HG02970 (cell line): ENCODE measurements around the gene SLC26A2.

Experiments
- ATAC-seq: cut with Tn5 transposase; IDR thresholded peaks from one replicate; pipeline ENCODE4 v1.9.1; 2021; ENCODE audit warnings: mild to moderate bottlenecking, moderate library complexity, moderate number of reproducible peaks; ENCODE audit not compliant: unreplicated experiment, low FRiP score

SLC26A2 gene

DNA sequence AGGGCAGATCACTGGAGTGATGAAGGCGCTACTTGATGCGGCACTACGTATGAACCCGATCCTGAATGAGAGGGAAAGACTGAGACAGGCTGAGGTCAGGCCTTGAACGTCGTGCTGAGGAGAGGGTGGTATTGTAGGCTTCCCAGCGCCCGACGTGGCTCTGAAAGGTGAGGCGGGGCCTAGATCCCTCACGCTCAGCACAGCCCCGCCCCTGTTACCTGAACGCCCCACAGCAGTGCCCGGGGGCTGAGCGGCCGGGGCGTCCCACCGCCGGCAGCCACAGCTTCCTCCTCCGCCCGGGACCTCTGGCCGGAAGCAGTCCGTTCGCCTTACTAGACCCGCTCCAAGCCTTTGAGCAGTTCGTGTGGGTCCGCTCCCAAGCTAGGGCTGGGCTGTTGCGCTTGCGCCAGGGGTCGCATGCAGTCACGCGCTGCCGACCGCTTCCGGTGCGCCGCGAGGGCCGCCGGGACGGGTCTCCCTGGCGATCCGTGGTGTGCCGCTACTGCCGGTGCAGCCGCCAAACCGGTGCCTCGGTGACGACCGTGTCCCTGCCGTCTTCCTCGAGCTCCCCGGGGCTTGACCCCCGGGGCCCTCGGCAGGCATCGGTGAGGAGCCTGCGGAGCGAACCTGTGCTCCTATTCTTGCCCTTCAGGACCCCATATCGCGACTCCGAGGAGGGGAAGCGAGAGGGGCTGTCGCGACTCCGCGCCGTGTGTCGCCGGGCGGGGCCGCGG lies 39.9 kb downstream of the SLC26A2 start, which contains the start of the genes HMGXB3 and TIGD6:
TSS of gene HMGXB3 (plus strand) at position 484 of the 734 bp plus-strand sequence. CDS start 4,114 bp downstream, outside the sequence.
TSS of gene TIGD6 (minus strand) at position 399 of the 734 bp plus-strand sequence. CDS start 4,306 bp downstream, outside the sequence.
- peak; percentile 88 for ATAC-seq

GRCh38 chr5:150000990-150001659 lies 40.6 kb downstream of the SLC26A2 start:
- peak; percentile 12 for ATAC-seq

- peak; percentile 35 for ATAC-seq
Measured at GRCh38 chr5:150001660-150002486, 41.3 kb downstream of the SLC26A2 start.

DNA sequence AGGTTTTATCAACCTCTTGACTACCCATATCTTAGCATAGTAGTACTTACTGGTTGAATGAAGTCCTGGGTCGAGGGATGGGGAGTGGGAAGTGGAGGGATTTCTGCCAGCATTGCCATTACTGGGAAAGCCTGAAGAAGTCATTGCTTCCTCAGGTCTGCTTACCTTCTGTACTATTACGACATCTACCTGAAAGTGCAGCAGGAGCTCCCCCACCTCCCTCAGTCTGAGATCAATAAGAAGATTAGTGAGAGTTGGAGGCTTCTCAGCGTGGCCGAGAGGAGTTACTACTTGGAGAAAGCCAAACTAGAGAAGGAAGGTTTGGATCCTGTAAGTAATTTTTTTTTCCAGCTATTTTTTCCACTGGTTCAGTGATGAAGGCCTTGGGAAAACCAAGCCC lies 45.8 kb downstream of the SLC26A2 start:
- ATAC-seq, result no peak

DNA sequence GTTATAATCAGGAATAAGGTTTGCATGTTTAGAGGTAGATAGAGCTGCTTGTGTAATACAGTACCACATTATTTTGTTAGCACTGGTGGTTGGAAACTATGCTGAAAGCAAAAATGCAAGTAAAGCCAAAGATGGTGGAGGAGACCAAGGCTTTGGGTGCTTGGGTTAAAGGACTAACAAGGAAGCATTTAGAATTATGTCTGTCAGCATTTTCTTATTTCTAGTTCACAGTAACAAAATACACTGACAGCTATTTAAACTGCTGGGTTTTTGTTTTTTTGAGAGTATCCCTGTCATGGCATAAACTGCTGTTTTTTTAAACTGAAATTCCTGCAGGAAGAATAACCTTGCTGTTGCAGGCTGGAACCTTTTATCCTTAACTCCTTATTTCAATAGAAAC lies 46.5 kb downstream of the SLC26A2 start:
- ATAC-seq, result no peak

- no peak for ATAC-seq
Measured at GRCh38 chr5:150009671-150010387, 49.3 kb downstream of the SLC26A2 start.

DNA sequence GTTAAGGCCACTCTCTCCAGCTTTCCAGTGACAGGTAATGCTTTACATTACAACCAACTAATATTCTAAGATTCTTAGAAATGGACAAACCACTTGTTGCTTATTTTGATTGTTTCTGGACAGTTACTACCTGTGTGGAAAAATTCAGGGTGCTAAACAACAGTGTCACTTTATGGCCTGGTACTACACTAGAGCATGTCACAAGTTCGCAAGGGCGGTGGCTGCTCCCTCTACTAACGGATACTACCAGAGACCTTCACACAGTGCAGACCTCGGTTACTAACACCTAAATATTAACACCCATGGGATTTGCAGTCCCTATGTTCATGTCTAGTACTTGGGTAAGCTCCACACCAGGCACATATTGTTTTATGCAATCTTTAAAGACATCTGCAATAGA lies 53.4 kb downstream of the SLC26A2 start:
- no peak for ATAC-seq

GRCh38 chr5:150014456-150014855 lies 53.9 kb downstream of the SLC26A2 start:
- no peak for ATAC-seq

DNA sequence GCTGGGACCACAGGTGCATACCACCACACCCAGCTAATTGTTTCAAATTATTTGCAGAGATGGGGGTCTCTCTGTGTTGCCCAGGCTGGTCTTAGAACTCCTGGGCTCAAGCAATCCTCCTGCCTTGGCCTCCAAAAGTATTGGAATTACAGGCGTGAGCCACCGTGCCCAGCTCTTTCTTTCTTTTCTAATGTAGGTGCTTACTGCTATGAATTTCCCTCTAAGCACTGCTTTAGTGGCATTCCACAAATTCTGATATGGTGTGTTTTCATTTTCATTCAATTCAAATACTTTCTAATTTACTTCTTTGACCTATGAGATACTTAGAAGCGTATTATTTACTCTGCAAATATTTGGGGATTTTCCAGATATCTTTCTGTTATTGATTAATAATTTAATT lies 54.9 kb downstream of the SLC26A2 start:
- ATAC-seq, result no peak

GRCh38 chr5:150016537-150016936 lies 56.0 kb downstream of the SLC26A2 start:
- no peak for ATAC-seq

GRCh38 chr5:150017226-150018005 lies 56.9 kb downstream of the SLC26A2 start:
- ATAC-seq, result no peak

DNA sequence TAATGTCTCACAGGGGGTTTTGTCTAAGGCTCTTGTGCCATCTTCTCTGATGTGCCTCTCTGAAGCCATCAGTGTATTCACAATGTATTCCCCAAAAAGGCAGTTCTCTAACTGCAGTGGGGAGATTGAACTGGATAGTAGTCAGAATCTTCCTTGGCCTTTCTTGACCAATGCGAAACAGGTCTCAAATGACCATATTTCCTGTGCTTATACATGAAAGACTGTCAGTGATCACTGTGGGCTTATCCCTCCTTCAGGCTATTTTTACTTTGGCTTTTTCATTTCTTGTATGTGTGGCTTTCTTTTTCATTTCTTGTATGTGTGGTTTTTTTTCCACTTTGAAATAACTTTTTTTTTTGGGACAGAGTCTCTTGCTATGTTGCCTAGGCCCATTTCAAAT lies 59.7 kb downstream of the SLC26A2 start:
- no peak for ATAC-seq

DNA sequence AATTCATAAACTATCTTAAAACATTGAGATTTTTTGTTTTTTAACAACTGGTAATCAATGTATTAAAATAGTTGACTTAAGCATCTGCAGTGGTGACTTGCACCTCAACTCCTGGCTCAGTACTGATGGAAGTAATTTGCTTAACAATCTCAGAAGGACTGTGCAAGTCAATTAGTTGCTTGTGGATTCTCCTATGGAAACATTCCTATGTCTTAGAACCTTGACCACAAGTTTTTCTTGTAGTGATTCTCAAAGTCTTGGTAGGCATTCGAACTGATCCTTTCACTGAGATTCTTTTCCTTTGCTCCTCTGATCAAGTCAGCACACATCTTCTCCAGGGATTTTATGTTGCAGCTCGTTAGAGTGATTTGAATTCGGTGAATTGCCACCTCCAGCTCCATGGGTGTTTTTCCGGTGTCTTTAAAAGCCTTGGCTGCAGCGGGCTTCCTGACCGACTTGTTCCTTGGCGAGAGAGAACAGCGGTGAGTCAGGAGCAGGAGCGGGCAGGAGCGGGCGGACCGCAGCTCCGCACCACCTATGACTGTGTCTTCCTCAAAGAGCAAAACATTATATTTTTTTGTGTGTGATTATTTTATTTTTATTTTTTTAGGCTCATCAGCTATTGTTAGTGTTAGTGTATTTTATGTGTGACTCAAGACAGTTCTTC lies 61.1 kb downstream of the SLC26A2 start:
- ATAC-seq, result no peak

GRCh38 chr5:150022158-150022531 lies 61.6 kb downstream of the SLC26A2 start:
- no peak for ATAC-seq

DNA sequence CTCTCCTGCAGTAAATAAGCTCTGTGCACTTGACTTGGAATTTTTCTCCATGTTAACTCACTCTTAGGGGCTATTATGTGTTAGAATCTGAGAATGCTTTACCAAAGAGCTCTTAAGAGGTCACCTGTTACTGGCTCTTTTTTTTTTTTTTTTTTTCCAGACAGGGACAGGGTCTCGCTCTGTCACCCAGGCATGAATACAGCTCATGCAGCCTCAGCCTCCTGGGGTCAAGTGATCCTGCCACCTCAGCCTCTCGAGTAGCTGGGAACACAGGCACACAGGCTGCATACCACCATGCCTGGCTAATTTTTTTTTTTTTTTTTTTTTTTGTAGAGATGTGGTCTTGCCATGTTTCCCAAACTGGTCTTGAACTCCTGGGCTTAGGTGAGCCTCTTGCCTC lies 62.1 kb downstream of the SLC26A2 start:
- no peak for ATAC-seq

DNA sequence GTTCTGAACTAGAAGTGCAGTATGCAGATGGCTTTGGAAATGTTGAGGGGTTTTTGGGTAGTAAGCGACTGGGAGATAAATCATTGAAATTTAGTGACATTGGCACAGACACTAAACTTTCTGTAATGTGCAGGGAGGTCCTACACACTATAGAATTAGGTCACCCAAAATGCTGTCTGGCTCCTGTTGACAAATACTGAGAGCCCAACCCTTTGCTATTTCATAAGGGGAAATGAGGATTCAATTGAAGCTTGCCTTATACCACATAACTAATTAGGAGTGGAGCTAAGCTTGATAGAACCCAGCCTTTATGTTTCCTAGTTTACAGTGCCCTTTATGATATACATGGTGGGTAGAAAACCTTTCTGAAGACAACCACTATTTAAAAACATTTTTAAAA lies 62.6 kb downstream of the SLC26A2 start:
- no peak for ATAC-seq

DNA sequence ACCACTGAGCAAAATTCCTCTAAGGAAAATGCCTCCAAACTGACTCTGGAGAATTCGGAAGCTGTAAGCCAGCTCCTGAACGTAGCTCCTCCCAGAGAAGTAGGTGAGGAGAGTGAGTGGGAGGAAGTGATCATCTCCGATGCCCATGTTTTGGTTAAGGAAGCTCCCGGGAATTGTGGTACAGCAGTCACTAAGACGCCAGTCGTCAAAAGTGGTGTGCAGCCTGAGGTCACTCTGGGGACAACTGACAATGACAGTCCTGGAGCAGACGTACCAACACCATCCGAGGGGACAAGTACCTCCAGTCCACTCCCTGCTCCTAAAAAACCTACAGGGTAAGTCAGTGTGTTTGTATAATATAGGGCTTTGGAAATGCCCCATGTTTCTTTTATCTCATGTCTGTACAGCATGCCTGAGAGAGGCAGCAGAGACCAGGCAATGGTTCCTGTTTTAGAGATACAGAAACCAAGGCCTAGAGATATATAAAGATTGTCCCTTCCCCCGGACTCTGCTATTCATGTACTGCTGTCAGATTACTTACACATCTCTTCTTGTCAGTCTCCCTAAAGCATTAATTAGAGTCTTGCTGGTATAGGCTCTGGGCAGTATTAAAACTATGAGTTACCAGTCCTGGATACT lies 63.9 kb downstream of the SLC26A2 start:
- ATAC-seq, result no peak

GRCh38 chr5:150026682-150027172 lies 66.2 kb downstream of the SLC26A2 start:
- no peak for ATAC-seq
